ENCODE results near the gene CENPH. TPM values are rescaled to one million over a fixed set of nuclear protein-coding genes. Genes with fewer than 3 reads are reported as not detected.

The CENPH gene
- total and polyA plus RNA-seq, 2 of the 13 experiments (the other 11 are each of a cell fraction or from before 2014, with no cell fraction given), result 11.2 to 28.8 TPM

DNA sequence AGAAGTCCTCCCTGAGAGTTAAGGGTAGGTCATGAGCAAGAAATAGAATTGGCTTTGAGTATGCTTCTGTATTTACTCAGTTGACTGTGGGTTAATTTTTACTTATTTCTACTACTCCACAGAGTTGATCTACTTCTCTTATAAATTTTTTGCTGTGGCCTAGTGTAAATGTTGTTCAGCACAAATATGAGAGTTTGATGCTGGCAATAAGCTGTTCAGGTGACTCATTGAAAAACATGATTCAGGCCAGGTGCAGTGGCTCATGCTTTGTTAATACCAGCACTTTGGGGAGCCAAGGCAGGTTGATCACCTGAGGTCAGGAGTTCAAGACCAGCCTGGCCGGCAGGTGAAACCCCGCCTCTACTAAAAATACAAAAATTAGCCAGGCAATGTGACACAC, 40.8 kb downstream of the CENPH start:
- Histone ChIP-seq H3K4me3 (replicated peaks in 1 of 3; ENCODE audit: insufficient read depth in 1 of 3, low read depth in 2 of 3, low read length in 3 of 3) (no peak overlapping the region), H3K4me1 (ENCODE audit: insufficient read depth, low read length) (peaks cover 28% of the 10 kb centered on the region), H3K27me3 (ENCODE audit: control insufficient read depth in 1 of 2, insufficient read depth in 2 of 2, low read length in 2 of 2) (no peaks in the 10 kb centered on the region; a peak in 2 of 5 replicates), H3K27ac (ENCODE audit: extremely low read length, insufficient read depth, low read length) (no peak overlapping the region), H4K20me1 (ENCODE audit: insufficient read depth, low read length) (no peaks in the 10 kb centered on the region), H2AFZ (ENCODE audit: low read length) (no peak overlapping the region), H3K9me3 (ENCODE audit: low read length) (no peaks in the 10 kb centered on the region), H3K36me3 (replicated peaks in 1 of 2; ENCODE audit: control insufficient read depth in 1 of 2, insufficient read depth in 2 of 2, low read length in 2 of 2) (peaks cover 2 to 11% of the 10 kb centered on the region in 2 experiments; a peak in 4 of 5 replicates), H3K9ac (ENCODE audit: insufficient read depth, low read depth, low read length) (no peak overlapping the region), H3K4me2 (ENCODE audit: low read depth, low read length) (no peak overlapping the region), H3K79me2 (ENCODE audit: insufficient read depth, low read length) (peaks cover 2% of the 10 kb centered on the region)
- ChIA-PET POLR2A (no interaction called here), CTCF (ENCODE audit: low intra/inter-chr PET ratio, low total read pairs) (no interaction called here)
- ATAC-seq, result no peak
- in situ Hi-C loops (cut with HindIII; ENCODE audit: extremely low pct_ligation_motif_present, low pct_unique_long_range_greater_than_20kb), result no loop called here
- 88% methylated on average over 2 of the region's 2 CpGs for WGBS (ENCODE audit: low lambda C conversion rate)
- BruUV-seq (replicated peaks), result no TSS peak
- intact Hi-C loops (cut with micrococcal nuclease; ENCODE audit: unreplicated experiment), result no loop called here
- no peak for FAIRE-seq
- TF ChIP-seq ZNF850 (CRISPR knock-in tag; conservative IDR thresholded peaks at IDR 0.05) (no peak), NR3C1 (CRISPR knock-in tag; IDR thresholded peaks at IDR 0.05) (no peak), ZFX (CRISPR knock-in tag; IDR thresholded peaks at IDR 0.05; ENCODE audit: low read depth) (no peak), ZNF432 (CRISPR knock-in tag; IDR thresholded peaks at IDR 0.05; ENCODE audit: borderline replicate concordance) (no peak), DPF2 (CRISPR knock-in tag; IDR thresholded peaks at IDR 0.05; ENCODE audit: borderline replicate concordance, low read depth) (no peak), CHD4 (IDR thresholded peaks at IDR 0.05; ENCODE audit: borderline replicate concordance, low read length) (no peak), TCF12 (IDR thresholded peaks at IDR 0.05) (no peak), TCF12 (CRISPR knock-in tag; IDR thresholded peaks at IDR 0.05) (no peak), SOX13 (IDR thresholded peaks at IDR 0.05) (no peak), SOX13 (CRISPR knock-in tag; conservative IDR thresholded peaks at IDR 0.05 in 1 of 2, IDR thresholded peaks at IDR 0.05 in 1 of 2) (no peak), ZNF788 (CRISPR knock-in tag; IDR thresholded peaks at IDR 0.05; ENCODE audit: borderline replicate concordance) (no peak)
- TF ChIP-seq, protein P1, sequence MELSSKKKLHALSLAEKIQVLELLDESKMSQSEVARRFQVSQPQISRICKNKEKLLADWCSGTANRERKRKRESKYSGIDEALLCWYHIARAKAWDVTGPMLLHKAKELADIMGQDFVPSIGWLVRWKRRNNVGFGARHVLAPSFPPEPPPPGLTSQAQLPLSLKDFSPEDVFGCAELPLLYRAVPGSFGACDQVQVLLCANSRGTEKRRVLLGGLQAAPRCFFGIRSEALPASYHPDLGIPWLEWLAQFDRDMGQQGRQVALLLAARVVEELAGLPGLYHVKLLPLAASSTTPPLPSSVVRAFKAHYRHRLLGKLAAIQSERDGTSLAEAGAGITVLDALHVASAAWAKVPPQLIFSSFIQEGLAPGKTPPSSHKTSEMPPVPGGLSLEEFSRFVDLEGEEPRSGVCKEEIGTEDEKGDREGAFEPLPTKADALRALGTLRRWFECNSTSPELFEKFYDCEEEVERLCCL (CRISPR knock-in tag; IDR thresholded peaks at IDR 0.05; ENCODE audit: borderline replicate concordance), result no peak
- TF ChIP-seq, protein P2, sequence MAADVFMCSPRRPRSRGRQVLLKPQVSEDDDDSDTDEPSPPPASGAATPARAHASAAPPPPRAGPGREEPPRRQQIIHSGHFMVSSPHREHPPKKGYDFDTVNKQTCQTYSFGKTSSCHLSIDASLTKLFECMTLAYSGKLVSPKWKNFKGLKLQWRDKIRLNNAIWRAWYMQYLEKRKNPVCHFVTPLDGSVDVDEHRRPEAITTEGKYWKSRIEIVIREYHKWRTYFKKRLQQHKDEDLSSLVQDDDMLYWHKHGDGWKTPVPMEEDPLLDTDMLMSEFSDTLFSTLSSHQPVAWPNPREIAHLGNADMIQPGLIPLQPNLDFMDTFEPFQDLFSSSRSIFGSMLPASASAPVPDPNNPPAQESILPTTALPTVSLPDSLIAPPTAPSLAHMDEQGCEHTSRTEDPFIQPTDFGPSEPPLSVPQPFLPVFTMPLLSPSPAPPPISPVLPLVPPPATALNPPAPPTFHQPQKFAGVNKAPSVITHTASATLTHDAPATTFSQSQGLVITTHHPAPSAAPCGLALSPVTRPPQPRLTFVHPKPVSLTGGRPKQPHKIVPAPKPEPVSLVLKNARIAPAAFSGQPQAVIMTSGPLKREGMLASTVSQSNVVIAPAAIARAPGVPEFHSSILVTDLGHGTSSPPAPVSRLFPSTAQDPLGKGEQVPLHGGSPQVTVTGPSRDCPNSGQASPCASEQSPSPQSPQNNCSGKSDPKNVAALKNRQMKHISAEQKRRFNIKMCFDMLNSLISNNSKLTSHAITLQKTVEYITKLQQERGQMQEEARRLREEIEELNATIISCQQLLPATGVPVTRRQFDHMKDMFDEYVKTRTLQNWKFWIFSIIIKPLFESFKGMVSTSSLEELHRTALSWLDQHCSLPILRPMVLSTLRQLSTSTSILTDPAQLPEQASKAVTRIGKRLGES (CRISPR knock-in tag; IDR thresholded peaks at IDR 0.05; ENCODE audit: borderline replicate concordance), result no peak
- TF ChIP-seq, protein P3, sequence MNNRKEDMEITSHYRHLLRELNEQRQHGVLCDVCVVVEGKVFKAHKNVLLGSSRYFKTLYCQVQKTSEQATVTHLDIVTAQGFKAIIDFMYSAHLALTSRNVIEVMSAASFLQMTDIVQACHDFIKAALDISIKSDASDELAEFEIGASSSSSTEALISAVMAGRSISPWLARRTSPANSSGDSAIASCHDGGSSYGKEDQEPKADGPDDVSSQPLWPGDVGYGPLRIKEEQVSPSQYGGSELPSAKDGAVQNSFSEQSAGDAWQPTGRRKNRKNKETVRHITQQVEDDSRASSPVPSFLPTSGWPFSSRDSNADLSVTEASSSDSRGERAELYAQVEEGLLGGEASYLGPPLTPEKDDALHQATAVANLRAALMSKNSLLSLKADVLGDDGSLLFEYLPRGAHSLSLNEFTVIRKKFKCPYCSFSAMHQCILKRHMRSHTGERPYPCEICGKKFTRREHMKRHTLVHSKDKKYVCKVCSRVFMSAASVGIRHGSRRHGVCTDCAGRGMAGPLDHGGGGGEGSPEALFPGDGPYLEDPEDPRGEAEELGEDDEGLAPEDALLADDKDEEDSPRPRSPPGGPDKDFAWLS (CRISPR knock-in tag; IDR thresholded peaks at IDR 0.05; ENCODE audit: borderline replicate concordance), result no peak
- DNase-seq (ENCODE audit: low spot score), result no peak

Data from HepG2 (cell line).